NCI-H2227 (cell line): ENCODE results near the gene CYB5B.

ENCODE experiments used
- DNase-seq: peaks from one replicate; lab custom pipeline; 2025; ENCODE audit not compliant: unreplicated experiment; lab: John Stamatoyannopoulos, UW

CYB5B gene

GRCh38 chr16:69424053-69424934 lies at the start of gene CYB5B:
CYB5B (plus strand) TSS chr16:69424619; CDS start chr16:69424684, 65 bp downstream.
- DNase-seq = peak; percentile 96

- no peak for DNase-seq
Observed at GRCh38 chr16:69376393-69377059, 47.9 kb upstream of the CYB5B start.

DNA sequence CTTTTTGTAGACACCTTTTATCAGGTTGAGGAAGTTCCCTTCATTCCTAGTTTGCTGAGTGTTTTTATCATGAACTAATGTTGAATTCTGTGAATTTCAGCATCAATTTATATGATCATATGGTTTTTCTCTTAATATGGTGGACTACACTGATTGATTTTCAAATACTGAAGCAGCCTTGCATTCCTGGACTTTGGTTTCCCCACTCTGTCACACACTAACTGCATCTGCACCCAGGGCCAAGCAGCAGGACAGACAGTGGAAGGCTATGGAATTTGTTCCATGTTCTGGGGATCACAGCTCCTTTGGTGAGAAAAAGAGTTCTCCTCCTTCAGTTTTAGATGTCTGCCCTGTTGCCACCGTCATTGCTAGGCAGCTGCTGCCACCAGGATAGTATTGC lies 46.4 kb upstream of the CYB5B start:
- no peak for DNase-seq

- no peak for DNase-seq
Observed at GRCh38 chr16:69378760-69379159, 45.7 kb upstream of the CYB5B start.

GRCh38 chr16:69381231-69381630 lies 43.2 kb upstream of the CYB5B start:
- no peak for DNase-seq

DNA sequence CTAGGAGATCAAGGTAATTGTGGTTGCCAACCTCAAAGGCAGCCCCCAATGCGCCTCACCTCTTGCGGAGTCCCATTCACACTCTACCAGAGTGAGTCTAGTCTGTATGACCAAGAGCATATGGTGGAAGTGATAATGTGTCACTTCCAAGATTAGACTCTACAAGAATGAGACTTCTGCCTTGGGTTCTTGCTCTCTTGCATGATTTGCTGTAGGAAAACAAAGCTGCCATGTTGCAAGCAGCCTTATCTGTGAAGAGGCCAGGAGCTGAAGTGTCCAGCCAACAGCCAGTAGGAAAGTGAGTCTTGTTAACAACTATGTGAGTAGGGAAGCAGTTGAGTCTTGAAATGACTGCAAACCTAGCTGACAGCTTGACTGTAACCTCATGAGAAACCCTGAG lies 42.0 kb upstream of the CYB5B start:
- no peak for DNase-seq

GRCh38 chr16:69384974-69385373 lies 39.4 kb upstream of the CYB5B start:
- DNase-seq = no peak

DNA sequence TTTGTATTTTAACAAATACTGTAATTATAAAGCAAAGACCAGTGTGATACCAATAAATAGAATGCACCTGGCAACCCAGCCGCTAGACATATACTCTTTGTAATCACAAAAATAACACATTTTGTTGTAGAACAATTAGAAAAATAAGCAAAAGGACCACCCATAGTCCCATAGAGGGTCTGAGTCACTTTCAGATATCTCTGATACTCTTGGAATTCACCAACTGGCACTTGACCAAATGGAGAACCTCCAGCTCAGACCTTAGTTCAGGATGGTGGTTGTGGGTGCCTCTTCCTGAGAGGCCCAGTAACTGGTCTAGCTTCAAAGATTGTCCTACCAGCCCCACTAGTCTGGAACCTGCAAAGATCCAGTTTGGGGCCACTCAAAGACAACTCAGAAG lies 37.8 kb upstream of the CYB5B start:
- DNase-seq = no peak

DNA sequence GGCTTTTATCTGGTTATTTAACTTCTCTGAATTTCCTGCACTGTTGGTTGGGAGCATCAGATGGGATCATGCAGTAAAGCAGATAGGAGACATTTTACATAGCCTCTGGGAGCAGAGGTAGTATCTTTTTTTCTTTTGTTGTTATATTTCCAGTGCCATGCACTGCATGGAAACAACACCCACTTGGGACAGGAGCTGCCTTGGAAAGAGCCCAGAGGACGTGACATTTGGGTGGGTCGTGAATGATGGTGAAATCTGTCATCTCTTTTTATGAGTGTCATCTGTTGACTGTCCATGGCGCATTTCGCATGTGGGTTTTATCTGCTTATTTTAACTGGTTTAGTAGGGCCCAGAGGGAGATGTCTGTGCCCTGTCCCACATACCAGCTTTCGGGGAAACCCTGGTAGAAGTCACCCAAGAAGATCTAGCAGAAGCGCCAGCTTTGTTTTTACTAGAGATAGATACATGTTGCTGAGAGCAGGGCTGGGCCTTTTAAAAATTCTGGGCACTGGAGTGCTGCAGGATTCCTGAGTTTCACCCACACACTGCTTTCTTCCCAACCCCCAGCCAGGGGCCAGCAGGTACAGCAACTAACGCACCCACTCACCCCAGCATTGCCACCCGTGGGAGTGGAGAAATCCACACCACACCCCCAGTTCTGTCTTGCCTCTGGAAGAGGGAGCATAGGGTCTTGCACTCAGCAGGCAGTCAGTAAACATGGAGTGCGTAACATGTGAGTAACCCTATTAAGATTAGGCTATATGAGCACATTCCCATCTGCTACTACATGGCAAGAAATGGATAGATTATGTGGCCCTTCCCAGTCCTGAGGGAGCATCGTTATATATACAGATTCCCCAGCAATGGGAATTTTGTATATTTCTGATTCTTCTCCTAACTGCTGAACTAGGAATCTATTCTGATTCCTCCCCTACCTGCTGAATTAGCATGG lies 30.2 kb upstream of the CYB5B start:
- DNase-seq = no peak

DNA sequence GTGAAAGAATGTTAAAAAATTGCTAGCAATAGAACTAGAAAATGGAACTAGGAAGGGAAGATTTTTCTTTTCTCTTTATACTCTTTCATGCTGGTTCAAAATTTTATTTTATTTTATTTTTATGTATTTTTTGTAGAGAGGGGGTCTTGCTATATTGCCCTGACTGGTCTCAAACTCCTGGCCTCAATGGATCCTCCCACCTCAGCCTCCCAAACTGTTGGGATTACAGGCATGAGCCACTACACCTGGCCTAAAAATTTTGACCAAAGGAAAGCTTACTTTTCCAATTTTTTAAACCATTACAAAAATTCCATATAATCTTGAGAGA lies 28.6 kb upstream of the CYB5B start:
- DNase-seq = no peak

- DNase-seq = peak; percentile 85
Observed at GRCh38 chr16:69396187-69397061, 28.0 kb upstream of the CYB5B start.

GRCh38 chr16:69397821-69398521 lies 26.4 kb upstream of the CYB5B start:
- peak; percentile 19 for DNase-seq

- no peak for DNase-seq
Observed at GRCh38 chr16:69399361-69399760, 25.1 kb upstream of the CYB5B start.

DNA sequence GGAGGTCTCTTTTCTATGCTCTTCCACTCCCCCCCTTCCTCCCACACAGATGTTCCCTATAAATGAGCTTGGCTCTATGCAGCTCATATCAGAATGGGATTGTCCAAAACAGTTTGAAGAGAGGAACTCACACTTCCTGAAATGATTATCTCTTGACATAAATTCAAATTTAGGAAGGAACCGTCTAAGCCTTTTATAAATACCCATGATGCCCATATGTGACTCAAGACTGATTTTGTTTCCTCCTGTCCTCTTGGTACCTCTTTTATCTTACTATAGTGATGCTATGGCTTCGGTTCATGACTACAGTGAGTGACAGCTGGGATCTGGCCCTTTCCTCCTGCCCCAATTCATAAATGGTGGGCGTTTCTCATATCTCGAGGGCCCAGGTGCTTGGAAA lies 22.0 kb upstream of the CYB5B start:
- no peak for DNase-seq

DNA sequence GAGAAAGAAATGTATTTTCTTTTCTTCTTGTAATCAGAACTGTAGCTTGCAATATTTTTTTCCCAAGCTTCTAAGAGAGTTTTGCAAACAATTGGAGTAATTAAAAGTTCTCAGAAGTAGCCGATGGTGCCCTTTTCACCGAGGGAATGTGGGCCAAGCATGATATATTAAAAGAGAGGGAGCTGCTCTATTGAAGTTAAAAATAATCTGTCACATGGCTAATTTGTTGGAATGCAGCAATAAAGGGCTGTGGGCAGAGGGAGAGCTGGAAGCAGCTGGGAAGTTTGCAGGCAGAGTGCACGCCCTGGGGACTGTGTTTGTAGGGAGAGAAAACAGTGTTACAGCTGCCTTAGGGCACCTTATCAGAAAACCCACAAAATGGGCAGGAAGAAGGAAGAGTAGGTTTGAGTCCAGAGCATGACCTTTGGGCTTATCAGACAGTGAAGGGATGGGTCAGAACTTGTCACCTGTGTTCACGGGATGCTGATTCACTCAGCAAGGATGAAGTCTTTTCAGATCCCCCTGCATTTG lies 20.1 kb upstream of the CYB5B start:
- no peak for DNase-seq

- DNase-seq = no peak
Observed at GRCh38 chr16:69405326-69405725, 19.1 kb upstream of the CYB5B start.

DNA sequence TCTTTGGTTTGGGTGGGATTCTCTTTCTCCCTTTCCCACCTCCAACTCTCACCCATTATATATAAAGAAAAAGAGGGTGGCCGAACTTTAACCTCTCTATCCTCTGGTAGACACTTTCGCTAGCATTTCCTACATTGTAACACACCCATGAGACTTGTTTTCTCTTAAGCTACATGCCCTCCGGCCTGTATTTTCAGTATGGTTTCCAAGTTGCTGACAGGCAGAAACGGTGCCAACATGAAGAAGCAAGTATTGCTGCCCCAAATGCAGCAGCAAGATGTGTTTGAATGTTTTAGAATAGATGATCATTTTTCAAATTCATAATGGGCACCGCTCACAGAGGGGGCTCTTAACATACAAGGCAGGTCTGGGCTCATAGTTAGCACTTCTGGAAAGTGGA lies 18.7 kb upstream of the CYB5B start:
- no peak for DNase-seq

- DNase-seq = no peak
Observed at GRCh38 chr16:69406780-69407331, 17.6 kb upstream of the CYB5B start.

GRCh38 chr16:69407702-69408323 lies 16.6 kb upstream of the CYB5B start:
- DNase-seq = no peak
